GM18499 (cell line): ENCODE measurements around the gene LRRTM3.

Experiments used
- ATAC-seq: cut with Tn5 transposase; IDR thresholded peaks from one replicate; pipeline ENCODE4 v1.9.1; 2021; ENCODE audit warnings: moderate number of reproducible peaks; ENCODE audit not compliant: insufficient read depth, unreplicated experiment

The LRRTM3 gene

DNA sequence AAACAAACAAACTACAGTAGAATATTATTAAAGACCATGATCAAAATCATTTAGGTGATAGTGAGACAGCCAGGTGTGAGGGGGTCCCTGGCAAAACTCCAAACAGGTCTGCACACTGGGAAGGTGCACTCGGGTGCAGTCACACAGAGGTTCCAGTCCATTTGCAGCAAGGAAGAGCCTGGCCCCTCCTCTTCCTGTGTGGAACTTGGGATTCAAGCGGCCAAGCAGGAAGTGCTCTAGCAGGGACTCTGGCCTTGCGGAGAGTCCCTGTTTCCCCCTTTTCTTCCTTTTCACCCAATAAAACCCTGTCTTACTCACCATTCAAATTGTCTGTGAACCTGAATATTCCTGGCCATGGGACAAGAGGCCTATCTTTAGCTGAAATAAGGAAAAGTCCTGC, 181.8 kb downstream of the LRRTM3 start:
- no peak for ATAC-seq

DNA sequence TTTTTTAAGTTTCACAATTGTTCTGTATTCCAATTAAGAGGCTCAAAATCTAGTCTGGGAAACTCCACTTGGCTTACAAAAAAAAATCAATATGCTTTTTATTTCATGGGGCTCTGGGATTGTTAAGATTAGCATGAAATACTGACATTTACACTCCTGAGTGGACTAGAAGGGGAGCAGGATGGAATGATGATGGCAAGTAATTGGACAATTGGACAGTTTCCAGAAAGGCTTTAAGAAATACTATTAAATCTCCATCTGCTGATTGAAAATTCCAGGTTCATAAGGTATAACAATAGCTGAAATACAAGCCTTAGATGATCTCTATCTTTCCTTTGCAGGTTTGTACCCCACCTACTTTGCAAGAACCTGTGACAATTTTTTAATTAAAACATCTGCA, 184.4 kb downstream of the LRRTM3 start:
- ATAC-seq, result no peak

DNA sequence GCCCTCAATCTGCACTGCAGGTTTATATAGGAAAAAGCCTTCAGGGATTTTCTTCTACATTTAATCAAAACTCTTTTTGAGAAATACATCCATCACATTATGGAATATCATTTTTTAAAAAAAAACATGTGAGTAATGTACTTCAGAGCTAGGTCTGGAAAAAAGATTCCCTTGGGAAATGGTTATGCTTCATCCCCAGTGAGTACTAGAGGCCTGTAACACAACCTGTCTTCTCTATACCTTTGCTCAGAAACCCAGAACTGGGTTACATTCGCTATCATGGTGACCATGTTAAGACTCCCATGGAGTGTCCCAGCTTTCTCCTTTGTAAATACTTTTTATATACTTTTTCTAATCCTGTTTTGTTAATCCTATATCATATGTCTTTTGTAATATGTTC, 186.9 kb downstream of the LRRTM3 start:
- ATAC-seq, result no peak

DNA sequence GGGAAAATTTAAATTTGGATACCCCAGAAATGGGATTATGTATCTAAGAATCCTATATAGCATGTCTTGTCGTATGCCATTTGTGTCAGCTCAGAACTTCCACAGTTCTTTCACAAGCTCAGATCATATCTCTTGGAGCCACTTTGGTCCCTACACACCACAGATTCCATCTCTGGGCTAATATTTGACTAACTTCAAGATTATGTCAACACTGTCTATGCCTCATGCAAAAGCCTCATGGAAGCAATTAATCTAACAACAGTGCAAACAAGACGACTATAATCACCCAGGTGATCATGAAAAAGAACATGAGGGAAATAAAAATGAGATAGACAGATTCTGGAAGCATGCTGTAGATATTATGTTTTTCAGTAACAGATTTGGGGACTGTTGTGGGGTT, 189.1 kb downstream of the LRRTM3 start:
- no peak for ATAC-seq

DNA sequence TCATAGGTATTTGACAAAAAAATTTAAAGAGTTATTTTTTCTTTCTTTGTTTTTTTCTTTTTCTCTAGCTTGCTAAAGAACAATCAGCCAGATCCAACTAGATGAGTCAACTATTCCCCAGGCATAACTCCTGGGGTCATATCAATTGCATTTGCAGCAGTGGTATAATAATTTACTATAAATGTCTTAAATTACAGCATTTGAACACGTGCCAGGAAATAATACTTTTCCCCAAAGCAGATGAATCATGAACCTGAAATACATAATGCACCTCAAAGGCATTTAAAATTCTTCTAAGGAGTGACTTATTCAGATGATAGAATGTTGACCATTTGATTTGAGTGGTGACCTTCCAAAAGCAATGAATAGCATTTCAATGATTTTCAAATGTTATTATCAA, 190.1 kb downstream of the LRRTM3 start:
- ATAC-seq, result no peak

DNA sequence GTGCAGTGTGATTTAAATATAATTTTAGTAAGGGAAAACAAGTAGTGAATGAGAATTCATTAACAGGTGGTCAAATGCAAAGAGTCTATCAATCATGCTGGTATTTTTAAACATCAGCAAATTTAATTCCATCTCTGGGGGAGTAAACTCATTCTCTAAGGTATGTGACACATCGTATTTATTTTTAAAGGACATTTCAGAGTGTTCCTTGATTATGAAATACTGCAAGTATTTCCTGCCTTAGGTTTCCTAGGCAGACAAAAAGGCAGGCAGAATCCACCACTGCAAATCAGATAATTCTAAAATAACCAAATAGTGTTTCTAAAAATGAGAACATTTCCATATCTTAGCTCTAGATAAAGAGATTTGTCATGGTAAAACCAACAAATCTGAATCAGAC, 193.8 kb downstream of the LRRTM3 start:
- no peak for ATAC-seq

DNA sequence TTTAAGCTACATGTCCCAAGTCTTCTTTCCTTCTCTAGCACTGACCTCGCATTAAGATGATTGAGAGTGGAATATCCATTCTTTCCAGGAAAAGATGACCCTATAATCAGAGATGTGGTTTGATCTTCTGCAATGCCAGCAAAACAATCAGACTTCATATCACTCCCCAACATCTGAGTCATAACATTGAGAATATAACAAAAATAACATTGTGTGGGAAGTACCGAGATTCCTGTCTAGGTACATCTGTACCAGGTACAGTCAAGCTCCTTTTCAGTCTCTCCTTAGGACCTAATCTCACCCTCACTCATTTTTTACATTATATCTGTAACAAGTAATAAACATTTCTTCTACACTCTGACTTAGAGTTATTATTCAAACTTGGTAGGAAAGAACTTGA, 201.6 kb downstream of the LRRTM3 start:
- no peak for ATAC-seq

DNA sequence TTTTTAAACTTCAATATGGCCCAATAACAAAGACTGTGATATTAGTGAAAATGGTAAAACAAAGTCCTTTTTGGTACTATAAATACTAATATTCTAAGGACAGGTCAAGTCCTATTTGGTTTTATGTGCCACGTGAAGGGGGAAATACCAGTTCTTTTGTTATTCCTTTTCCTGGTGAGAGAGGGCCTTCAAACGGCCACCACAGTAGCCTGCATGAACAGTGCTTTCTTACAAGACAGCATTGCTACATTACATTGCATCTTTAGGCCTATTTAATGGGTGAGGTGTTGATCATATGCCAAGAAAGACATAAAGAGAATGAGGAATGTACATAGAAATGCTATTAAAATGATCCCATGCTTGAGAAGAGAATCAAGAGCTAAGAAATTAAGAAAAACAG, 214.8 kb downstream of the LRRTM3 start:
- ATAC-seq, result no peak

DNA sequence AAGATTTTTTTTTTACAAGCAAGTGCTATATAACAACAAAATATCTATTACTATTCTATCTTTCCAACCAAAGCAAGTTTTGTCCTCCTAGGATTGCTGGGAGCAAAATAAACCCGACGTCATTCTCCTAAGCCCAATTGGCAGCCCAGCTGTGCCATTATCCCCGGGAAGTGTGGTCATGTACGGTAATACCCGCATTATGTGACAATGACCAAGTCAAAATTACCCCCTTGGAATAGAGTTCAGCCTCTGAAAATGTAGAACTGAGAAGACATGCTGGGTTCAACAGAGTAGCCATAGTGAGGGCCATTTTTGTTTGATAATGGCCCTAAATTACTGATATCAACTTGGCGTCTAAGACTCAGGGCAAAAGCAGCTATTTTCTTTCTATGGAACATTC, 215.5 kb downstream of the LRRTM3 start:
- ATAC-seq, result no peak

DNA sequence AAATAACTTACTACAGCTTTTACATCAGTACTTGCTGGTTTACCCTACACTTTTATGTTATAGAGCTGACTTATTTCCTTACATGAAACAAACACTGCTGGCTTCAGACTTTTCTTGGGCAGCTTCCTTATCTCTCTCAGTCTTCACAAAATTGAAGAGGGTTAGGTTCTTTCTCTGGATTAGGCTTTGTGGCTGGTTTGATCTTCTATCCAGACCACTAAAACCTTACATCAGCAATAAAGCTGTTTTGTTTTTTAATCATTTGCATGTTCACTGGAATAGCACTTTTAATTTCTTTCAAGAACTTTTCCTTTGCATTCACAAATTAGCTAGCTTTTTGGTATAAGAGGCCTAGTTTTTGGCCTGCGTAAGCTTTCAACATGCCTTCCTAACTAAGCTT, 218.7 kb downstream of the LRRTM3 start:
- no peak for ATAC-seq
